Endometrium (tissue), 2 donors: ENCODE data around the gene PCYT2.
"Not testable (repeated sequence)": the region's sequence is repeated elsewhere in the genome, so short reads cannot be mapped to it uniquely, and the experiment has no call there.

Experiments
- FAIRE-seq: peaks from 2 replicates; lab custom pipeline; 2012; peaks lifted over from hg19 to GRCh38; lab: Jason Lieb, UNC
- donor health status: control.
- donor health status: control.

Gene PCYT2

GRCh38 chr17:81927152-81927652, 16.0 kb upstream of the PCYT2 start:
- FAIRE-seq = no peak

- no peak for FAIRE-seq
Measured at GRCh38 chr17:81926451-81927151, 15.4 kb upstream of the PCYT2 start.

DNA sequence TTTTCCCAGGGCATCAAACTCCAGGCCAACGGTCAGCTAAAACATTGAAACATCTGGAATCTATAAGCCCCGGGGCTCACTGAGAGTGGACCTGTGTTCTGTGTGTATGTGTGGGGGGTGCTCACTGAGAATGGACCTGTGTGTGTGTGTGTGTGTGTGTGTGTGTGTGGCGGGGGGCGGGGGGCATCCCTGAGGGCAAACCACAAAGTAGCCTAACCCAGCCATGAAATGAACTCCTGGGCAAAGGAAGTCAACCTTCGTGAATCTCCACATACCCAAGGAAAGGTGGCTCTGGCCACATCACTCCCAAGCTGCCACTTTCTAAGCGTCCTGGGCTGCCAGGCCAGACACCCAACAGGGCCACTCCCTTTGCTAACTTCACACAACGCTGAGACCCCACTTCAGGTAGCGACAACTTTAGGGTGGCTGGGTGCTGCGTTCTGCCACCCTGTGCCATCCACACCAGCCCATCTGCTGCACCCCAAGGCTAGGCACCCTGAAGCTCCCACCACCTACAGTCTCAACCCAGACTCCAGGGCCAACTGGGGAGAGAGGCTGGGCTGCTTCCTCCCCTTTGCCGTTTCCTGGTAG, 14.8 kb upstream of the PCYT2 start:
- FAIRE-seq = no peak

DNA sequence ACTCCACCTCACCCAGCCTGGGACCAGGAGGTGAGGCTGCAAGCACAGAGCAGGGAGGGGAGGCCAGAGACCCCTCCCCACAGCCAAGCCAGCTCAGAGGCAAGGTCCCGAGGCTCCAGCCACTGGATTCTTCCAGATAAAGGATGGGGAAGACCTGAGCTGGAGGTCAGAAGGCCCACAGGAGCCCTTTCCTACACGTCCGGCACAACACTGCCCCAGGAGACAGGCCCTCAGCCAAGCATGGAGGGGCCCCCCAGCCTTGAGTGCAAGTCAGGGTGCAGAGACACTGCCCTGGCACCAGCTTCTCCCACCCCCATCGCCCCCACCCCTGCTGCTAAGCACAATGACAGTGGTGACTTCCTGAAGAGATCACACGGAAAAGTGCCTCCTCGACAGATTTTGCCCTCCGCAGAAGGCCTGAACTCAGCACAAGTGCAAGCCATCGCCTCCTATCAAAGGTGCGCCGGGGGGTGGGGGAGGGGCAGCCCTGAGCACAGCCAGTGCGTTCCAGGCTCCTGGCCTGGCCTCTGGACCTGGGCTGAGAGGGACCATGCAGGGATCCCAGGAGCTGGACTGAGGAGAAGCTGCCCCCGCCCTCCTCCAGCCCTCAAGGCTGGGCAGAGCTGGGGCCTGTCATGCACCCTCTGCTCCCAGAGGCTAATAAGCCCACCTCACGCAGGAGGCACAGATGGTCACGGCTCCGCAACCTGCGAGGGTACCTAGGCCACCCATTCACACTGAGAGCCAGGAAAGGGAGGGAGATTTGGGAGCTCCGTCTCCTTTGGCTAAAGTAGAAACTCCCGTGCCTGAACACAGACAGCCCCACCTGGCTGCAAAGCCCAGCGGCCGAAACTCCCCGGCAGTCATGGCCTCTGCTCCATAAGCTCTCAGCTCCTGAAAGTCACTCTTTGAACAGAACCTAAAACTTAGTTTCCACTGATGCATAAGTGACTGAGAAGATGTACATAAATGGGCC, 13.6 kb upstream of the PCYT2 start:
- FAIRE-seq = no peak

- FAIRE-seq = no peak
Measured at GRCh38 chr17:81923302-81924260, 12.4 kb upstream of the PCYT2 start.

GRCh38 chr17:81922566-81923301, 11.5 kb upstream of the PCYT2 start:
- no peak for FAIRE-seq

DNA sequence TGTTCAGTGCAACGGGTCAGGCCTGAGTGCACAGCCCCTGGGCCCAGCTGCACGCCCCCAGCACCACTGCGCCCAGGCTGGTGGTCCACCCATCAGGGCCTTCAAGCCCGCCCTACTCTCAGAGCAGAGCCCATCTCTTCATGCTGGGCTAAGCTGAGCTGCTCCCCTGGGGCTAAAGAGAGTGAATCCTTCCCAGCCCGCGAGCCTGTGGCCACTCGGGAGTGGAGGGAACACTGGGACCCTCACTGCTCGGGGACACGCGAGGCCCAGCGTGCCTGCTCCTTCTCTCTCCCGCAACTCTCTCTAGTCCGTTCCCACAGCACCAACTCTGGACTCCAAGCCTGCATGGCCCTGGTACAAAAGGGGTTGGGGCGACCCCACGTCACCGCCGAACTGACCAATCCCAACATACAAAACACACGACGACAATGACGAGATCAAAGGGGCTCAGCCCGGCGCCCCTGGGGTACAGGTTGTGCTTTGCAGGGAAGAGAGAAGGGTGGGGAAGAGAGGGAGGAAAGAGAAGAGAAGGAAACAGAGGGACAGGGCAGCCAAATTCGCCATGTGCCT, 10.9 kb upstream of the PCYT2 start:
- no peak for FAIRE-seq

DNA sequence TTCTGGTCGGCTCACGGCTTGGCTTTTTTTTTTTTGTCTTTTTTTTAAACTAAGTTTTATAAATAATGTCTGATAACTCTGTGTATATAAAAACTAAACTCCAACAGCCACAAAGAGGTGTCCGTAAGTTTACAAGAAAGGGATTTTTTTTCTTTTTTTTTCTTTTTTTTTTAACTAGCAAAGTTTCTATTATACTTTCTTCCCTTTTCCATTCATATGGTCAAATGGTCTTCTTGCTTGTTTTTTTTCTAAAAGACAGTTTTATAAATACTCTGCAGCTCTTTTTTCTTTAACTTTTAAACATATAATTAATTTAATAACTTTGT, 10.3 kb upstream of the PCYT2 start:
- peak; percentile 35 for FAIRE-seq

DNA sequence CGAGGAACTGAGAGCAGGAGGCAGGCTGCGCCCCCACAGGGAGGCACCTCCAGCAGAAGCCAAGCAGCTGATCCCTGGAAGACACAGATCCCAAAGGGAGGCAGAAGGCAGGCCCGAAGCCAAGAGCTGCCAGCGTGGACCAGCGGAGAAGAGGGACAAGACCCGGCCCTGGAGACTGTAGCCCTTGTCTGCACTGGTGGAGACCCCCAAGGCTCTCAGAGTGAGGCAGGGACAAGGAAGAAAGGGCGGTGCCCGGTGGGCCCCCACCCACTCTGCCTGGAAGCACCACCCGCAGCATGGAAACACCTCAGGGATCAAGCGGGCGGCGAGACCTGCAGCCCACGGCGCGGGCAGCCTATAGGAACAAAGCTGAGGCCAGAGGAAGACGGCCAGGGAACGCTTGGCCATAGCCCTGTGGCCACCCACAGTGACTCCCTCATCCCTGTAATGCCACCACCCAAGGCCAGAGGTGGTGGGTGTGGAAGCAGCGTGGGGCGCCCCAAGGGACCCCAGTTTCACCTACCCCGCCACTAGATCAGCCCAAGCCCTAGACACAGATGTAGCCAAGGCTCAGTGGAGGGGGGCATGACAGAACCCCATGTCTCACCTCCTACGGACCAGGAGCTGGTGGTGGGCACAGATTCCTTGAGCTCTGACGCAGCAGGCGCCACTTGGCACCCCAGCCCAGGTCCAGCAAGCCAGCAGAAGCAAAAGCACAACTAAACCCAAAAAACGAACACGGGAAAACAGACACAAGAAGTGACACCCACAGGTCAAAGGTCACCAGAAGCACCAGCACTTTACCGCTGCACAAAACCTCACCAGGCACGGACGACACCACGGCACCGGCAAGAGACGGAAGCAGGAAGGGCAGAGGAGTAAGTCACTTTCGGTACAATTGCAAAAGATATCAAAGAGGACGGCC, 9.7 kb upstream of the PCYT2 start:
- FAIRE-seq = no peak

- FAIRE-seq = no peak
Measured at GRCh38 chr17:81918832-81919545, 7.8 kb upstream of the PCYT2 start.

- not testable (repeated sequence) for FAIRE-seq
Measured at GRCh38 chr17:81918333-81918669, 7.1 kb upstream of the PCYT2 start.

DNA sequence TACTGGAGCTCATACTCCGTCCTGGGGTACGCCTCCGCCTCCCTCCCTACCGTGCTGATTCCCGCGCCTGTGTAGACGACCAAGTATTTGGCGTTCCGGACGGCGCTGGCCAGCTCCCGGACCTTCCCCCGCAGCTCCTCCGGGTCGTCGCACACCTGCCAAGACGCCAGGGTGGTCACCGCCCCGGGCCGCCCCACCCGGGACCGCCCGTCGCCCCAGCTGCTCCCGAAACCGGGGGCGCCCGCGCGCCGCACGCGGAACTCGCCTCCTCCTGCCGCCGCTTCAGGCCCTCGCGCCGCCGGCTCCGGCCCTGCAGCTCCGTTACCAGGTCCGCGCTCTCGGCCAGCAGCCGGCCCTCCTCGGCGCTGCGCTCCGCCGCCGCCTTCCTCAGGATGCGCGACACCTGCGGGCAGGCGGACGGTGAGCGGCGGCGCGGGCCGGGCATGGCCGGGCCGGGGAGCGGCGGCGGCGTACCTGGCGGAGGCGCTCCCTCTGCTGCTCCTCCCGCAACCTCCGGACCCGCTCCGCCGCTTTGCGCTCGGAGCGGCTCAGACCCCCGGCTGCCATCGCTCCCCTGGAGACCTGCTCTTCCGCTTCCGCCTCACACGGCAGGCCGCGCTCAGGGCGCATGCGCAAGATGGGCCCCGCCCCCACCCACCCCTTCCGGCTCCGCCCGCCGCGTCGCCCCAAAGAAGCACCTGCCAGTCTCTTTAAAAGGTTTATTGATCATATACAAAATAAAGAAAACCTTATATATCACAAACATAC, 6.5 kb upstream of the PCYT2 start, which contains the start of gene SIRT7:
Gene SIRT7 (minus strand): TSS at position 612 of the 768 bp plus-strand sequence. CDS start 45 bp downstream, at position 567.
- no peak for FAIRE-seq

GRCh38 chr17:81916234-81917001, 5.2 kb upstream of the PCYT2 start:
- FAIRE-seq = no peak

- no peak for FAIRE-seq
Measured at GRCh38 chr17:81915331-81915730, 4.1 kb upstream of the PCYT2 start.

DNA sequence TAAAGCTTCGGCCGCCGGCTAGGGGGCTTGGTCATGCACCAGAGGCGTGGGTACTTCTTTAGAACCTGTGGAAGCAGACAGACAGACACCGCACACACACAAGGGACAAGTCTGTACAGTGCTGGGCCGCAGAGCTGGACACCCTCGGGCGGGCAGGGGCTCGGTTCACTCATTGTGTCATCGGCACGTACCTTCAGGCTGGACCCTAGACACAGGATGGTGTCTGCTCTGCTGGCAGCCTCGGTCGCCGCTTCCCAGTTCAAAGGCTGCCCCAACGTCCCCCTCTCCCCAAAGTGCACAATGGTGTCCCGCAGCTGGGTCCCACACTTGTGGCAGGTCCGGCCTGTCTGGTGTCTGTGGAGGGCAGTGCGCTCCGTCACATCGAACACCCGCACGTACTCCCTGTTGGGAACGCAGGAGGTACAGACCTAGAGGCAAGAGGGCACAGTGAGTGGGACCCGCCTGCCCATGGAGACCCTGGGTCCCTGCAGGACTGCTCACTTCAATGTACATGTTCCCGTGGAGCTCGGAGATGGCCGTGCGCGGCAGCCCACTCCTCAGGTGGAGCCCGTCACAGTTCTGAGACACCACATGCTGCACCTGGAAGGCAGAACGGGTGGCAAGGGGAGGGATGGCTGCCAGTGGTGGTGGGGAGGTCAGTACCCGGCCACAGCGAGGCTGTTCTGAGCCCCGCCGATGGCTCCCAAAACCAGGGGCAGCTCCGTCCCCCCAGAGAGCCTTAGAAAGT, 3.1 kb upstream of the PCYT2 start:
- no peak for FAIRE-seq

DNA sequence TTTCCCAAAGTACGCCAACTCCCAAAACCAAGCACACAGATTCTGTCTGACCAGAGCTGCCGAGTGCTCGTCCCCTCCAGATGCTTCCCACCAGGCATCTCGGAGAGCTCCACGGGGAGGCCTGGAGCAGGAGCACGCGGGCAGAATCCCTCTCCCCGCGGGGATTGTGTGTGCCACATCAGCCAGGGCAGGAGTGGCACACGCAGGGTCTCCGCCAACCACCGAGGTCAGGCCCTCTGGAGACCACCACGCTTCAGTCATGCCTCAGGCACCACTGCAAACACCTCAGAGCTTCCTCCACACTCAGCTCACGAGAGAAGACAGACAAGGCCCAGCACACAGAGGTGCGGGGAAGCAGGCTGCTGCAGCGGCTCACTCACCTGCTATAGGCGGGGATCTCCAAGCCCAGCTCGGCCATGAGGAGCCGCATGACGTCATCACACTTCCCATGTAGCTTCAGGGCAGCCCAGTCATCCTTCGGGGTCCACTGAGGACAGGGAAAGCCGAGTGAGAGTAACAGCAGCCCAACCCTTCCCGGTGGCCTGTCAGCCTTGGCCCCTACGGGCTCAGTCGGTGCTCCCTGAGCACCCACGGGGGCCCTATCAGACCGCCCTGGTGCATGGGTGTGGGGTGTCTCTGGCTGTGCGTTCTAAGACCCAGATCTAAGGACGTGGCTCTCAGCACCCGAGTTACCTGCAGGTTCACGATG, 2.3 kb upstream of the PCYT2 start:
- FAIRE-seq = no peak
